ENCODE measurements around the gene BTF3.

Gene BTF3

GRCh38 chr5:73490088-73490487 is 8.2 kb upstream of the BTF3 start:
- no peak for TF ChIP-seq TEAD4 (IDR thresholded peaks at IDR 0.05)
- TF ChIP-seq, protein P1, sequence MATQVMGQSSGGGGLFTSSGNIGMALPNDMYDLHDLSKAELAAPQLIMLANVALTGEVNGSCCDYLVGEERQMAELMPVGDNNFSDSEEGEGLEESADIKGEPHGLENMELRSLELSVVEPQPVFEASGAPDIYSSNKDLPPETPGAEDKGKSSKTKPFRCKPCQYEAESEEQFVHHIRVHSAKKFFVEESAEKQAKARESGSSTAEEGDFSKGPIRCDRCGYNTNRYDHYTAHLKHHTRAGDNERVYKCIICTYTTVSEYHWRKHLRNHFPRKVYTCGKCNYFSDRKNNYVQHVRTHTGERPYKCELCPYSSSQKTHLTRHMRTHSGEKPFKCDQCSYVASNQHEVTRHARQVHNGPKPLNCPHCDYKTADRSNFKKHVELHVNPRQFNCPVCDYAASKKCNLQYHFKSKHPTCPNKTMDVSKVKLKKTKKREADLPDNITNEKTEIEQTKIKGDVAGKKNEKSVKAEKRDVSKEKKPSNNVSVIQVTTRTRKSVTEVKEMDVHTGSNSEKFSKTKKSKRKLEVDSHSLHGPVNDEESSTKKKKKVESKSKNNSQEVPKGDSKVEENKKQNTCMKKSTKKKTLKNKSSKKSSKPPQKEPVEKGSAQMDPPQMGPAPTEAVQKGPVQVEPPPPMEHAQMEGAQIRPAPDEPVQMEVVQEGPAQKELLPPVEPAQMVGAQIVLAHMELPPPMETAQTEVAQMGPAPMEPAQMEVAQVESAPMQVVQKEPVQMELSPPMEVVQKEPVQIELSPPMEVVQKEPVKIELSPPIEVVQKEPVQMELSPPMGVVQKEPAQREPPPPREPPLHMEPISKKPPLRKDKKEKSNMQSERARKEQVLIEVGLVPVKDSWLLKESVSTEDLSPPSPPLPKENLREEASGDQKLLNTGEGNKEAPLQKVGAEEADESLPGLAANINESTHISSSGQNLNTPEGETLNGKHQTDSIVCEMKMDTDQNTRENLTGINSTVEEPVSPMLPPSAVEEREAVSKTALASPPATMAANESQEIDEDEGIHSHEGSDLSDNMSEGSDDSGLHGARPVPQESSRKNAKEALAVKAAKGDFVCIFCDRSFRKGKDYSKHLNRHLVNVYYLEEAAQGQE (IDR thresholded peaks at IDR 0.05; ENCODE audit: low read depth) = no peak
- TF ChIP-seq TAF1 (IDR thresholded peaks at IDR 0.05; ENCODE audit: low read depth) = no peak
- TF ChIP-seq ZBTB7A (IDR thresholded peaks at IDR 0.05; ENCODE audit: low read depth) = no peak
- TF ChIP-seq CEBPB (IDR thresholded peaks at IDR 0.05) = no peak
- TF ChIP-seq NFIC (IDR thresholded peaks at IDR 0.05) = no peak
- no peak for TF ChIP-seq EGR1 (IDR thresholded peaks at IDR 0.05)
- no peak for TF ChIP-seq TCF12 (IDR thresholded peaks at IDR 0.05; ENCODE audit: low read depth)
- no peak for TF ChIP-seq RAD21 (IDR thresholded peaks at IDR 0.05; ENCODE audit: low read depth)
- no peak for TF ChIP-seq EP300 (IDR thresholded peaks at IDR 0.05; ENCODE audit: borderline replicate concordance)
- TF ChIP-seq CREB1 (IDR thresholded peaks at IDR 0.05; ENCODE audit: low read depth) = no peak
- no peak for TF ChIP-seq MAX (IDR thresholded peaks at IDR 0.05)
- no peak for TF ChIP-seq USF1 (IDR thresholded peaks at IDR 0.05)
- no peak for TF ChIP-seq YY1 (IDR thresholded peaks at IDR 0.05; ENCODE audit: low read depth)
- no peak for TF ChIP-seq FOXM1 (IDR thresholded peaks at IDR 0.05; ENCODE audit: borderline replicate concordance, low read depth)

DNA sequence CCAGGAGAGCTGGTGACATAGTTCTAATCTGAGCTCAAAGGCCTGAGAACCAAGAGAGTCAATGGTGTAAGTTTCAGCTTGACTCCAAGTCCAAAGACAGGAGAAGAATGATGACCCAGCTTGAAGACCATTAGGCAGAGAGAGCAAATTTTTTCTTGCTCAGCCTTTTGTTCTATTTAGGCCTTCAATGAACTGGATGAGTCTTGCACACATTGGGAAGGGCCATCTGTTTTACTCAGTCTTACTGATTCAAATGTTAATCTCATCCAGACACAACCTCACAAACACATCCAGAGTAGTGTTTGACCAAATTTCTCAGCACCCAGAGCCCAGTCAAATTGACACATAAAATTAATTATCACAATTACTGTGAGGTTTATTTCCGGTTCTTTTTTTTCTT is 7.1 kb upstream of the BTF3 start:
- TF ChIP-seq, protein P1 (IDR thresholded peaks at IDR 0.05; ENCODE audit: low read depth) = no peak
- TF ChIP-seq EGR1 (IDR thresholded peaks at IDR 0.05) = no peak
- no peak for TF ChIP-seq TCF12 (IDR thresholded peaks at IDR 0.05; ENCODE audit: low read depth)
- TF ChIP-seq FOXM1 (IDR thresholded peaks at IDR 0.05; ENCODE audit: borderline replicate concordance, low read depth) = no peak
- TF ChIP-seq NFIC (IDR thresholded peaks at IDR 0.05) = no peak
- TF ChIP-seq ZBTB7A (IDR thresholded peaks at IDR 0.05; ENCODE audit: low read depth) = no peak
- TF ChIP-seq MAX (IDR thresholded peaks at IDR 0.05) = no peak
- TF ChIP-seq CREB1 (IDR thresholded peaks at IDR 0.05; ENCODE audit: low read depth) = no peak
- TF ChIP-seq TEAD4 (IDR thresholded peaks at IDR 0.05) = no peak
- no peak for TF ChIP-seq TAF1 (IDR thresholded peaks at IDR 0.05; ENCODE audit: low read depth)
- no peak for TF ChIP-seq RAD21 (IDR thresholded peaks at IDR 0.05; ENCODE audit: low read depth)
- TF ChIP-seq EP300 (IDR thresholded peaks at IDR 0.05; ENCODE audit: borderline replicate concordance) = no peak
- TF ChIP-seq USF1 (IDR thresholded peaks at IDR 0.05) = no peak
- TF ChIP-seq CEBPB (IDR thresholded peaks at IDR 0.05) = no peak

- no peak for TF ChIP-seq USF1 (IDR thresholded peaks at IDR 0.05)
- no peak for TF ChIP-seq FOXM1 (IDR thresholded peaks at IDR 0.05; ENCODE audit: borderline replicate concordance, low read depth)
- no peak for TF ChIP-seq EP300 (IDR thresholded peaks at IDR 0.05; ENCODE audit: borderline replicate concordance)
- TF ChIP-seq CEBPB (IDR thresholded peaks at IDR 0.05) = no peak
- no peak for TF ChIP-seq MAX (IDR thresholded peaks at IDR 0.05)
- TF ChIP-seq EGR1 (IDR thresholded peaks at IDR 0.05) = no peak
- TF ChIP-seq TAF1 (IDR thresholded peaks at IDR 0.05; ENCODE audit: low read depth) = no peak
Measured at GRCh38 chr5:73493421-73493820, 4.8 kb upstream of the BTF3 start.

DNA sequence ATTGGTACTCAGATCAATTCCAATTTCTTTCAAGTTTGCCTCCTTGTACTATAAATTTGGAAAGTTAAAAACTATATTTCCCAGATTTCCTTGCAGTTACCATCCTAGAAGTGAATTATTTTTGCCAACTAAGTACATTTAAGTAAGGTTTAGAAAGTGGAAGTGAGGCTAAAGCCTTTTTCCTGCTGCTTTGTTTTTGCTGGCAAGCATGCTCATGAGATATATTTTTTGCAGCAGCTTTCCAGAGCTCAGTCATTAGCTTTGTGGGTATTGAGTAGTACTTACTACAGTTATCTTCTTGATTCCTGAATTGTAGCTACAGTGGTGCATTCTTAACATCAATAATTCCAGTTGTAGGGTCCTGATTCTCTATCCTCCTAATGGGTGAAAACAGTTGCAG is 3.5 kb upstream of the BTF3 start:
- TF ChIP-seq MAX (IDR thresholded peaks at IDR 0.05) = no peak
- no peak for TF ChIP-seq TCF12 (IDR thresholded peaks at IDR 0.05; ENCODE audit: low read depth)
- TF ChIP-seq, protein P1 (IDR thresholded peaks at IDR 0.05; ENCODE audit: low read depth) = no peak
- TF ChIP-seq EP300 (IDR thresholded peaks at IDR 0.05; ENCODE audit: borderline replicate concordance) = no peak
- no peak for TF ChIP-seq EGR1 (IDR thresholded peaks at IDR 0.05)
- TF ChIP-seq CREB1 (IDR thresholded peaks at IDR 0.05; ENCODE audit: low read depth) = no peak
- no peak for TF ChIP-seq NFIC (IDR thresholded peaks at IDR 0.05)
- no peak for TF ChIP-seq ZBTB7A (IDR thresholded peaks at IDR 0.05; ENCODE audit: low read depth)

All from Ishikawa (cell line).